RCC 7860 (cell line): ENCODE measurements around the gene PAQR4.
A peak's percentile ranks its signal among the peaks of the same experiment; 100 is the strongest.

Experiments
- DNase-seq: peaks from one replicate; pipeline ENCODE4 v3.0.0-alpha.2; 2015; ENCODE audit warnings: low spot score
- FAIRE-seq: peaks from 2 replicates; lab custom pipeline; 2012; peaks lifted over from hg19 to GRCh38; lab: Jason Lieb, UNC

Gene PAQR4

DNA sequence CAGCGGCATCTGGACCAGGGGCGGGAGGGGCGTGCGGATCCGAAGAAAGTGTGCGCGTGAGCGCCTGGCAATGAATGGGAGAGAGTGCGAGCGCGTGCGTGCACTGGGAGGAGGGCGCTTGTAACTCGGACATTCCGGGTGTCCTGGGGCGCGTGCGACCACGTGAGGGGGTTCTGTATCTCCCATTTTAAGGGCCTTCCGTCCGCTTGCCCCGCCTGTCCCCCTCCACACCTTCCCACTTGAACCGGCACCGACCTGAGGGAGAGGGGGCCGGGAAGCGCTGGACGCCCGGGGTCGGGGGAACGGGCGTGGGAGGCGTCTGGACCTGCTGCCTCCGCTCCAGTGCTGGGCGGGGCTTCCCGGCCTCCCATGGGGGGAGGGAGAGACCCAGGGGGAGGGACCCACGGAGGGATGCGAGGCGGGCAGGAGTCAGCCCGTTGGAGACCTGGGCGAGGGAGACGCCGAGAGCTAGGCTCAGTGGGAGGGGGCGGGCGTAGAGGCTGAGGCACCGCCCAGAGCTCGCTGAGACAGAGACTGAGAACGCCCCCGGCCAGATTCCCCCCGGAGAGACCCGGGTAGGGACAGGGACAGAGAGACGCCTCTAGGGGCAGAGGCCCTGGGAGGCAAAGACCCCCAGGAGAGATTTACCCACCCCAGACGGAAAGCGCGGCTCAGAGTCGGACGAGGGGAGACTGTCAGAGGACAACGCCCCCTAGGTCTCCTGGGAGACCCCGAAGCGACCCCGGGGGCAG lies 5.2 kb upstream of the PAQR4 start, which contains the start of gene KREMEN2:
TSS of gene KREMEN2 (plus strand) at position 553 of the 752 bp plus-strand sequence. CDS start 246 bp downstream, outside the sequence.
- DNase-seq: peak; percentile 53

DNA sequence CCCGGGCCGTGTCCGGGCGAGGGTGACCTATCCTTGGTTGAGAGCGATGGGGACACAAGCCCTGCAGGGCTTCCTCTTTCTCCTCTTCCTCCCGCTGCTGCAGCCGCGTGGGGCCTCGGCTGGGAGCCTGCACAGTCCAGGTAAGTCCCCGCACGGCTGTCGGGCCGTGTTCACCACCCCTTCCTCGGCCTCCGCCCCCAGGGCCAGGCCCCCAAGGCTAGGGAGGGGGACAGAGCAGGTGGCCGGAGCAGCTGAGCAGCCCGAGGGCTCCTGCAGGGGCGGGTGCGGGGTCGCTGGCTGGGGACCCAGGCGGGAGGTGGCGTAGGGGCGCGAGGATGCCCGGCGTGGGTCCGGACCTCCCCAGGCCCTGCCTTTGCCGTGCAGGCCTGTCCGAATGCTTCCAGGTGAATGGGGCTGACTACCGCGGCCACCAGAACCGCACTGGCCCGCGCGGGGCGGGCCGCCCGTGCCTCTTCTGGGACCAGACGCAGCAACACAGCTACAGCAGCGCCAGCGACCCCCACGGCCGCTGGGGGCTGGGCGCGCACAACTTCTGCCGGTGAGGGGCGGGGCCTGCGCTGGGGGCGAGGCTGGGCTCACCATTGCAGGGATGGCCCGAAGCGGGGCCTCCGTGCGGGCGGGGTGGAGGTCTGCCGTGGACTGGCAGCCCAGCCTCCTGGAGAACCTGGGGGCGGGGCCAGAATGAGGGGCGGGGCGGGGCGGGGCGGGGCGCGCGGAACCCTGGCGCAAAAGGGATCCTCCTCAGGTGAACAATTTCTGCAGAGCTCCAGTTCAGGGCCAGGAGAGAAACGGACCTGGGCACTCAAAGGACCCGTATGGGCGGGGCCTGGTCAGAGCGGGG lies 4.4 kb upstream of the PAQR4 start:
- peak; percentile 36 for DNase-seq
- no peak for FAIRE-seq

More for the DNA sequence above, 5.2 kb upstream of the PAQR4 start, which contains the start of gene KREMEN2:
- FAIRE-seq: no peak

DNA sequence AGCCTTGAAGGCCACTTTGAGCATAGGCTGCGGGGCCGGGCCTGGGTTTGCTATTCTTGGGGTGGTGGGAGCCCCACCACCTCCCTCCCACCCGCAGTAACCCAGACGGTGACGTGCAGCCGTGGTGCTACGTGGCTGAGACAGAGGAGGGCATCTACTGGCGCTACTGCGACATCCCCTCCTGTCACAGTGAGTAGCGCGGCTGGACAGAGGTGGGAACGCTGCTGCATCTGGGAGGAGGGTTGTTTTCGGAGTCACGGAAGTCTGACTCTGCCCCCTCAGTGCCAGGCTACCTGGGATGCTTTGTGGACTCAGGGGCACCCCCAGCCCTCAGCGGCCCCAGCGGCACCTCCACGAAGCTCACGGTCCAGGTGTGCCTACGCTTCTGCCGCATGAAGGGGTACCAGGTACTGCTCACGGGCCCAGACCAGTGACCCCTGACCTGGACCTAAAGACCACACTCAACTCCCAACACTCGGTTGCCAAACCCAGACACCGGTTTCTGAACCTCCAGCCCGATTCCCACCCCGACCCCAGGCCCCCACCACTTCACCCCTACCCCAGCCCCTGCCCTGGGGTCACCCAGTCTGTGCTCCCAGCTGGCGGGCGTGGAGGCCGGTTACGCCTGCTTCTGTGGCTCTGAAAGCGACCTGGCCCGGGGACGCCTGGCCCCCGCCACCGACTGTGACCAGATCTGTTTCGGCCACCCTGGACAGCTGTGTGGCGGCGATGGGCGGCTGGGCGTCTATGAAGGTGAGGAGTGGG lies 2.9 kb upstream of the PAQR4 start:
- DNase-seq (no peak), FAIRE-seq (no peak)

DNA sequence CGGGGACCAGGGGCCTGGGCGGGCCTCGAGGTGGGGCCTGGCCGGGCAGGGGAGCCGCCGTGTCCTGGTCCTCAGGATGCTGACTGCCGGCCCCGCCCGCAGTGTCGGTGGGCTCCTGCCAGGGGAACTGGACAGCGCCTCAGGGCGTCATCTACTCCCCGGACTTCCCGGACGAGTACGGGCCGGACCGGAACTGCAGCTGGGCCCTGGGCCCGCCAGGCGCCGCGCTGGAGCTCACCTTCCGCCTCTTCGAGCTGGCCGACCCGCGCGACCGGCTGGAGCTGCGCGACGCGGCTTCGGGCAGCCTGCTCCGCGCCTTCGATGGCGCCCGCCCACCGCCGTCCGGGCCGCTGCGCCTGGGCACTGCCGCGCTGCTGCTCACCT lies 2.3 kb upstream of the PAQR4 start:
- FAIRE-seq: no peak
- no peak for DNase-seq

DNA sequence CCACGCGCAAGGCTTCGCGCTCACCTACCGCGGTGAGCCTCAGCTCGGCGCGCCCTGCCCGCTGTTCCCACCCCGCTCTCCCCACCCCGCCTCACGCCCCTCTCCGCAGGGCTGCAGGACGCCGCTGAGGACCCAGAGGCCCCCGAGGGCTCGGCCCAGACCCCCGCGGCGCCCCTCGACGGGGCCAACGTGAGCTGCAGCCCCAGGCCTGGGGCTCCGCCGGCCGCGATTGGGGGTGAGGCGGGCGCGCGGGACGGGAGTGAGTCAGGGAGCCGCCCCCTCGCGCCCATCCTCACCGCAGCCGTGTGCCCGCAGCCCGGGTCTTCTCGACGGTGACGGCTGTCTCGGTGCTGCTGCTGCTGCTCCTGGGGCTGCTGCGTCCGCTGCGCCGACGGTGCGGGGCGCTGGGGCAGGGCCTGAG lies 1.9 kb upstream of the PAQR4 start:
- DNase-seq (no peak), FAIRE-seq (no peak)

DNA sequence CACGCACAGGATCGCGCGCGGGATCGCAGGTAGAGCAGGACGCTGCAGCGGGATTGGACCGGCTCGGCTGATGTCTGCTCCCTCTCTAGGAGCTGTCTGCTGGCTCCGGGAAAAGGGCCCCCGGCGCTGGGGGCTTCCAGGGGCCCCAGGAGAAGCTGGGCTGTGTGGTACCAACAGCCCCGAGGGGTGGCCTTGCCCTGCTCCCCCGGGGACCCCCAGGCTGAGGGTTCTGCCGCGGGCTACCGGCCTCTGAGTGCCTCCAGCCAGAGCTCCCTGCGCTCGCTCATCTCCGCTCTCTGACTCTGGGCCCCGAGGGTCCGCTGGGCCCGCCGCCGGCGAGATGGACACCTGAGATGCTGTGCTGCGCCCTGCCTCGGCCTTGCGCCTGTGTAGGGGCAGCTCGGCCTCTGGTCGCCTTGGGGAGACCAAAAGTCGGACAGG lies 1.4 kb upstream of the PAQR4 start:
- FAIRE-seq (no peak), DNase-seq (no peak)

DNA sequence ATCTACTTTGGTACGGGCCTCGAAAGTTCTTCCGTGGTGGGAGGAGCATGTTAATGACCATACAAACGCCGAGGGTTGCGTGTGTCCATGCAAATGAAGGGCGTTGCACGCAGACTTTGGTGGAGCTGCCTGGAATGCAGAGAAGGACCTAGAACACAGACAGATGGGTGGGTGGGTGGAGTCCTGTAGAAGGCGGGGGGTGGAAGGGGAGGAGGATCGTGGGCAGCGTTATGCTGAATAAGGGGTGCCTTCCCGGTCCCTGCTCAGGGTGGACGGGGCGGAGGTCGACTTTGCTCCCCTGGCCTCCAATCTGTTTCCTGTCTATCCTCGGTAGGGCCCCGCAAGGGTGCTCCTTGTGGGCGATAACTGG lies 795 bp upstream of the PAQR4 start:
- no peak for DNase-seq
- no peak for FAIRE-seq

DNA sequence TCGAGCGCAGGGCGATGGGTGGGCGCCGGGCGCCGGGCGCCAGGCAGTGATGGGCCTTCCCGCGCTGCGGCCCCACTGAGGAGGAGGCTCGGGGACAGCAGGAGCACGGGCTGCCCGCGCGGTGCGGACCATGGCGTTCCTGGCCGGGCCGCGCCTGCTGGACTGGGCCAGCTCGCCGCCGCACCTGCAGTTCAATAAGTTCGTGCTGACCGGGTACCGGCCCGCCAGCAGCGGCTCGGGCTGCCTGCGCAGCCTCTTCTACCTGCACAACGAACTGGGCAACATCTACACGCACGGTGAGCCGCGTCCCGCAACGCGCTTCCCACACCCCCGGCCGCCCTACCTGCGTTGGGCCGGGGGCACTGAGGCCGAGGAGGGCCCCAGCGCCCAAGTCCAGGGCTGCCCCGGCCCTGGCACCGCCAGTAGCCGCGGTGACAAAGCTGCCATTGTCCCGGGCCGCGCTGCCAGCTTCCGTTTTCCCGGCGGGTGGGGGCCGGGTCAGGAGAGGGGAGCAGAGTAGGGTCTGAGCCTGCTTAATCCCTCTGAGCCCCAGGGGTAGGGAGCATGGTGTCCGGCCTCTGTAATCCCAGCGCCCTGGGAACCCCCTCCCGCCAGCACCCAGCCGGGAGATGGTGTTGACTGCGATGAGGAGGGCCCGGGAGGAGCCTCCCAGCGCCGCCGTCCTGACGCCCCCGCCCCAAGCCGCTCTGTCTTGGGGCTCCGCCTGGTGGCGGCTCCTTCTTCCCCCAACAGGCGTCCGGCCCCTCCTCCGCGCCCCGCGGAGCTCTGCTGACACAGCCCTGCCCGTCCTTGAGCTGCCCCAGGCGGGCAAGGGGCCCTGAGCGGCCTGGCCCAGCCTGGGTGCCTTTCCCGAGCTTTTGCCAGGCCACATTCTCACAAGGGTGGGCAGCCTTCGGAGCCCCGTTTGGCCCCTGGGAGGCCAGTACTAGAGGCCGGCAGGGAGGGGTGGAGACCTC lies 685 bp downstream of the PAQR4 start:
- DNase-seq (peak; percentile 56), FAIRE-seq (no peak)

DNA sequence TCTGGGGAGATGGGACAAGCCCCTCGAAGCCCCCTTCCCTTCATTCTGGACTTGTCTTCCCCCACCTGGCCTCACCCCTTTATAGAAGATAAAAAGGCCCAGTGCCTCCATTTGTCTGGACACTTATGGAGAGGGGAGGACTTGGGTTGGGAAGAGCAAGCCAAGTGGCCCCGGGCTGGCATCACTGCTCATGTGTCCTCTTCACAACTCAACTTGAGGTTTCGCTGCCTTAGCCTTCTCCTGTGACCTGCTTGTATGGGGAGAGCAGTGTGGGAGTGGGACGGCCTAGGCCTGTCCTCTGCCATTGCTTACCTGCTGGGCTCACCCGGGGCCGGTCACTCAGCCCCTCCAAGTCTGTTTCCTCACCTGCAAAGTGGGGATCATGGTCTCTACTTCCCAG lies 1.4 kb downstream of the PAQR4 start:
- FAIRE-seq: no peak
- DNase-seq: no peak

DNA sequence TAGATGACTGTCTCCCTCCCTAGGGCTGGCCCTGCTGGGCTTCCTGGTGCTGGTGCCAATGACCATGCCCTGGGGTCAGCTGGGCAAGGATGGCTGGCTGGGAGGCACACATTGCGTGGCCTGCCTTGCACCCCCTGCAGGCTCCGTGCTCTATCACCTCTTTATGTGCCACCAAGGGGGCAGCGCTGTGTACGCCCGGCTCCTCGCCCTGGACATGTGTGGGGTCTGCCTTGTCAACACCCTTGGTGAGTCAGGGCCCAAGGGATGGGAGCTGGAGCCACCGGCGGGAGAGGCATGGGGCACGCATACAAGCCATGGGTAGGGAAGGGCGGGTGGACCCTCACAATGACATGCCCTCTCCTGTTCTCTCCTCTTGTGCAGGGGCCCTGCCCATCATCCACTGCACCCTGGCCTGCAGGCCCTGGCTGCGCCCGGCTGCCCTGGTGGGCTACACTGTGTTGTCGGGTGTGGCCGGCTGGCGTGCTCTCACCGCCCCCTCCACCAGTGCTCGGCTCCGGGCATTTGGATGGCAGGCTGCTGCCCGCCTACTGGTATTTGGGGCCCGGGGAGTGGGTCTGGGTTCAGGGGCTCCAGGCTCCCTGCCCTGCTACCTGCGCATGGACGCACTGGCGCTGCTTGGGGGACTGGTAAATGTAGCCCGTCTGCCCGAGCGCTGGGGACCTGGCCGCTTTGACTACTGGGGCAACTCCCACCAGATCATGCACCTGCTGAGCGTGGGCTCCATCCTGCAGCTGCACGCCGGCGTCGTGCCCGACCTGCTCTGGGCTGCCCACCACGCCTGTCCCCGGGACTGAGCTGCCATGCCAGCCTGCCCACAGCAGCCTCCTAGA lies 2.2 kb downstream of the PAQR4 start:
- no peak for FAIRE-seq
- no peak for DNase-seq

DNA sequence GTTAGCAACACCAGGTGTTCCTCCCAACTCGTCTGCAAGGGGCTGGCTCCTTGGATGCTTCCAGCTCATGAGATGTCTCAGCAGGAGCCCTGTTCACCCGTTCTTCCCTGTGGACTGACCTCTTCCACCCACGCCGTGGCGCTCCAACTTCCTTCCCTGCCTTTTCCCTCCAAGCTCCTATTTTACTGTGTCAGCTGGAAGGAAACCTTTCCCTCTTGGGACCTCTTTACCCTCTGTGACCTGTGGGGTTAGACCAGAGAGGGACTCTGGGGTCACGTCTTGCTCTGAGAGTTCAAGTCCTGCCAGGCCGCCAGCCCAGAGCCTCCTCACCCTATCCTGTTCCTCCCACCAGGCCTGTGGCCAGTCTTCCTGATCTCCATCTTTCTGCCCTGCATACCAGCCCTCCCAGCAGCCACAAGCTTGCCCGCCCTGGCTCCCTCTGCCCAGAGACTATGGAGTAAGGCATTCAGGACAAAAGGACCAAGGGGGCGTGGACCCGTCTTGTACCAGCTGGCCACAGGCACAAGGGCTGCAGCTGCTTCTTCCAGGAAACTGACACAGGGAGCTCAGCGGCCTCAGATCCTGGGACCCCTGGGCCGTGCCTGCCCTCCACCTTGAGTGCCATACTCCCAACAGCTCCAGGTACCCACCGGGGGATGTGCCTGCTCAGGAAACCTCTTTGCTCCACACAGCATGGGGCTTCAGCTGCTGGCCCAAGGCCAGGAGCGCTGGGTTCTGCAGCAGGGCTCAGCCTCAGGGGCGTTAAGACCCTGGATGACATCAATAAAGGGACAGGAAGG lies 3.0 kb downstream of the PAQR4 start:
- FAIRE-seq: no peak
- DNase-seq: no peak

DNA sequence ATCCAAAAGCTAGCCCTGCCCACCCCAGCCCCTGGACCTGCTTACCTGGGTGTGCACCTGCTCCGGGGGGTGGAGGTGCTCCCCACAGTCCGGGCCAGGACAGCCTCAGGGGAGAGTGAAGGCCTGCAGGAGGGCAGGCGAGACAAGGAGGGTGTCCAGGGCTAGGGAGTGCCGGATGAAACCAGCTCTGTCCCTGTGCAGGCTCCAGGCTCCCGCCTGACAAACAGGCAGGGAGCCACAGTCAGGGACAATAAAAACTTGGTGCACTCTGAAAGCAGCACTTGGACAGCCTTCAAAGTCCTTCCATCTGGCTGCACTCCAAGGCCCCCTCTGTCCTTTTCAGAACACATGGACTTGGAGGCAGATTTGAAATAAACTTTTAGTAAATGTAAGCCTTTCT lies 3.9 kb downstream of the PAQR4 start:
- no peak for FAIRE-seq
- DNase-seq: no peak

DNA sequence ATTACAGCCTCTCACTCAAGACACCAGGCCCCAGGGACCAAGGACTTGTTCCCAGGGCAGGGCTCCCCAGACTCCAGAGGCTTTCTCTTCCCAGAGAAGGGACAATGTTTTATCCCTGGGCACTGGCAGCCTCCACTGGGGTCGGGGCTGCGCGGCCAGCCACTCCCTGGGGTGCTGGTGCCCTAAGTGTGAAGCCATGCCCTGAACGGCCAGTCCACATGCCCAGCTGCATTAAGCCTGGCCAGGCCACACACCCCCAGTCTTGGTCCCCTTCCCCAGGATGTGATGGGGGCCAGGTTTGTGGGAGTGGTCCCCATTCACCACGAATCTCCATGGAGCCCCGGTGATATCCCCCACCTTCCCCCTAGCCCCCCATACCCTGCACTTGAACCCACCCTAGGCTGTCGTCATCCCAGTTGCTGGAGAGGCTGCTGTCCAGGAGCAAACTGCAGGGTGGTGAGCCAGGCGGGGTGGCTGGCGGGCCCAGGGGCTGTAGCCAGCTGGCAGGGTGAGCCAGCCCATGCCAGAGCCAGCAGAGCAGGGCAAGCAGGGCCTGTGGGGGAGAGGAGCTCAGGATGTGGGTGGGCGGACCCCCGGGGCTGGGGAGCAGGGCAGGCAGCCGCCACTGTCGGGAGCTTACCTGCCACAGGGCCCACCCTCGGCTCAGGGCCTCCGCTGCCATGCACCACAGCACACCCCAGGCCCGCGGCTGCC lies 4.6 kb downstream of the PAQR4 start:
- no peak for FAIRE-seq
- DNase-seq: no peak

DNA sequence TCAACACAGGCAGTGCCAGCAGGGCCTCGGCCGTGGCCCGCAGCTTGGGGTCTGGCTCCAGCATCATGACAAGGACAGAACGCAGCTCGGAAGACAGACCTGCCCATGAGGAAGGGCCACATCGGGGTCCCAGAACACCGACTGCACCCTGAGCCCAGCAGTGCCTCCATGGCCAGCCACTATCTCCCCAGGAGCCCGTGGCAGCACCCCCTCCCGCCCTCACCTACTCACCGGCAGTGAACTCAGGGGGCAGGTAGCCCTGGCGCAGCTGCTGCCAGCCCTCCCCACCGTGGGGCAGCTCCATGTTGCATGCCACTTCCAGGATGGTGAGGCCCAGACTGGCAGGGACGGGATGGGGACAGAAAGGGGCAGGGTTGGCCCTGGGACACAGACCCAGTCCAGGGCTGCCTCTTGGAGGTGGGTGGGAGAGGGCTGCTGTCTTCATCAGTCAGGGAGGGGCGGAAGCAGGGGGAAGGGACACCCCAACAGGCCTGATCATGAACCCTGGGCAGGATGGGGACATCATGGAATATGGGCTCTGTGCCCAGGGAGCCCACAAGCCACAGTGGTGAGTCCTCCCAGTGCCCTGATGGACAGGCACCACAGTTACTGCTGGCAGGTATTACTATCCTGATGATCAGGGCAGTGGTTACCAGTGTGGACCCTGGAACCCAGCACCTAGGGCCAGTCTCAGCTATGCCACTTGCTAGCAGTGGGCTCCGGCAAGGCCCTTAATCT lies 5.3 kb downstream of the PAQR4 start:
- no peak for FAIRE-seq

DNA sequence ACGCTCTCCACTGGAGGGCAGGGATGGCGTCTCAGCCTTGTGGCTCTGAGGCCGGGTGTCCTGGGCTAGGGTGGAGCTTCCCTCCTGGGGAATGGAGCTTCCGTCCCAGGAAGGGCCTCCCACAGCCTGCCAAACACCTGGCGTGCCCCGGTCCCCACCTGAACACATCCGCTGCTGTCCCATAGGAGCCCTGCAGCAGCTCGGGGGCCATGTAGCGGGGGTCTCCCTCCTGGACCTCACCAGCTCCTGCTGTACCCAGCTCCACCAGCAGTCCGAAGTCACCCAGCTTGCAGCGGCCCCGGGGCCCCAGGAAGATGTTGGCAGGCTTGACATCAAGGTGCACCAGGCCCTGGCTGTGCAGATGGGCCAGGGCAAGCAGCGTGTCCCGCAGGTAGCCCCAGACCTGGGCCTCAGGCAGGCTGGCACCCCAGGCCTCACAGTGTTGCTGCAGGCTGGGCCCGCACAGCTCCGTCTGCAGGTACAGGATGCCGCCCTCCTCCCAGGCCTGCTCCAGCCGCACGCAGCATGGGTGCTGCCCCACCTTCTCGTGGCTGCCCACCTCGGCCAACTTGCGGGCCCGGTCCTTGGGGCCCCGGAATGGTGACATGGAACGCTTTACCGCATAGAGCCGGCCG lies 6.1 kb downstream of the PAQR4 start:
- FAIRE-seq: no peak
- DNase-seq: no peak

More for the DNA sequence above, 5.3 kb downstream of the PAQR4 start:
- DNase-seq: no peak

DNA sequence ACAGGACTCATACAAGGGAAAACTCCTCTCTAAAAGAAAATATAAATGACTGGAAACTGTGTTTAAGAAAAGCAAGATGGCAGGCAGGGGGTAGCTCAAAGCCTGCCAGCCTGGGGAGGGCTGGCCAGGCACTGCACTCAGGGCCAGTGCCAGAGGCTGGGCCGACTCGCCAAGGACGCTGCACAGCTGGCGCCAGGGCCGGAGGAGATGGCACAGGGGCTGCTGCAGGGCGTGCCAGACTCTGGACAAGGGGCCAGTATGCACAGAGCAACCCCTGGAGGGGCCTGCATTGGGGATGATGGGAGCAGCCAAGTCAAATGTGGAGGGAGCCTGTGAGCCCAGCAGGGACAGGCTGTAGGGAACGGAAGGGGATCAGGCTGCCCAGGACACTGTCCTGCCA lies 7.1 kb downstream of the PAQR4 start:
- DNase-seq (no peak), FAIRE-seq (no peak)

DNA sequence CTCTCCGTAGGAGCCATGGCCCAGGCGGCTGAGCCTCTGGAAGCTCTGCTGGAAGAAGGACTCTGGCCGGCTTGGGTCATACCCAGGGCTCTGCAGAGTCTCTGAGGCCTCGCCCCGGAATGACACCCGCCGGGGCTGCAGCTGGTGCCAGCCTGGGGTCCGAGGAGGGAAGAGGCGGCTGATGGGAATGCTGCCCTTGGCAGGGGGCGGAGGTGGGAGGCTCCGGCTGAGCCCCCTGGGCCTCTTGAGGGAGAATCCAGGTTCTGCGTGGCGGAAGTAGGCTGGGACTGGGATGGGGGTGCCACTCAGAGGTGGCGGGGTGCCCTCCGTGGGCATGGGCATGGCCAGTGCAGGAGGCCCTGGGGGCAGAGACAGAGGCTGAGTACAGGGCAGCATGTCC lies 7.5 kb downstream of the PAQR4 start:
- FAIRE-seq (no peak), DNase-seq (no peak)
